Raji (cell line): ENCODE data around the gene WHAMM.

ENCODE experiments used
- POLR2A ChIP-seq: IDR thresholded peaks from 2 replicates; pipeline ENCODE4 v1.6.1; 2011; ENCODE audit warnings: low read depth, low read length, control low read depth; ENCODE audit not compliant: insufficient read depth

Gene WHAMM

GRCh38 chr15:82793737-82794136, 15.7 kb upstream of the WHAMM start:
- no peak for TF ChIP-seq POLR2A

- TF ChIP-seq POLR2A = no peak
Measured at GRCh38 chr15:82798104-82798503, 11.3 kb upstream of the WHAMM start.

GRCh38 chr15:82798531-82799166, 10.8 kb upstream of the WHAMM start:
- no peak for TF ChIP-seq POLR2A

GRCh38 chr15:82799183-82799841, 10.1 kb upstream of the WHAMM start:
- TF ChIP-seq POLR2A = no peak

GRCh38 chr15:82802497-82802896, 6.9 kb upstream of the WHAMM start:
- no peak for TF ChIP-seq POLR2A

- no peak for TF ChIP-seq POLR2A
Measured at GRCh38 chr15:82803793-82804574, 5.4 kb upstream of the WHAMM start.

GRCh38 chr15:82804575-82804949, 4.9 kb upstream of the WHAMM start:
- no peak for TF ChIP-seq POLR2A

- TF ChIP-seq POLR2A = no peak
Measured at GRCh38 chr15:82805994-82806406, 3.4 kb upstream of the WHAMM start, which contains the start of gene FSD2. TSS of gene FSD2 (minus strand) at chr15:82806069. CDS start at chr15:82787390, 18,679 bp downstream.

GRCh38 chr15:82807920-82808633, 1.4 kb upstream of the WHAMM start:
- no peak for TF ChIP-seq POLR2A

- no peak for TF ChIP-seq POLR2A
Measured at GRCh38 chr15:82808634-82809041, 790 bp upstream of the WHAMM start.

- TF ChIP-seq POLR2A = no peak
Measured at GRCh38 chr15:82810061-82810889, 847 bp downstream of the WHAMM start.

GRCh38 chr15:82810890-82811426, 1.5 kb downstream of the WHAMM start:
- TF ChIP-seq POLR2A = no peak

- TF ChIP-seq POLR2A = no peak
Measured at GRCh38 chr15:82812994-82813393, 3.6 kb downstream of the WHAMM start.

GRCh38 chr15:82820128-82820527, 10.7 kb downstream of the WHAMM start:
- no peak for TF ChIP-seq POLR2A

GRCh38 chr15:82823049-82823448, 13.6 kb downstream of the WHAMM start:
- no peak for TF ChIP-seq POLR2A

GRCh38 chr15:82828075-82828474, 18.6 kb downstream of the WHAMM start:
- no peak for TF ChIP-seq POLR2A
